Activated naive CD8-positive, alpha-beta T cell treated with anti-CD3 and anti-CD28 coated beads for 36 hours (primary cell): ENCODE data around the gene DTX1. TPM values are rescaled to one million over a fixed set of nuclear protein-coding genes. Genes with fewer than 3 reads are reported as not detected.

ENCODE experiments used
- DNase-seq: peaks from one replicate; pipeline ENCODE4 v3.0.0; 2021
- H3K27ac Mint-ChIP-seq: one replicate; pipeline ENCODE4 v1.8.0; 2022; ENCODE audit warnings: mild to moderate bottlenecking, moderate library complexity, mixed read lengths
- H3K27me3 Mint-ChIP-seq: one replicate; pipeline ENCODE4 v1.8.0; 2022; ENCODE audit warnings: mild to moderate bottlenecking, mixed read lengths
- H3K36me3 Mint-ChIP-seq: one replicate; pipeline ENCODE4 v1.8.0; 2021; ENCODE audit warnings: mild to moderate bottlenecking, mixed read lengths
- H3K4me1 Mint-ChIP-seq: one replicate; pipeline ENCODE4 v1.8.0; 2021; ENCODE audit warnings: mixed read lengths
- H3K4me3 Mint-ChIP-seq: one replicate; pipeline ENCODE4 v1.8.0; 2022; ENCODE audit warnings: mild to moderate bottlenecking, moderate library complexity, mixed read lengths
- H3K9me3 Mint-ChIP-seq: one replicate; pipeline ENCODE4 v1.8.0; 2022; ENCODE audit warnings: mixed read lengths
- total RNA-seq, 2 experiments: library from RNA; stranded (reverse); gene quantifications; one replicate each; pipeline ENCODE4 v1.2.3, GENCODE V29; 2021

The DTX1 gene
- total RNA-seq, 2 experiments from 2014 or later: 1.1 TPM

DNA sequence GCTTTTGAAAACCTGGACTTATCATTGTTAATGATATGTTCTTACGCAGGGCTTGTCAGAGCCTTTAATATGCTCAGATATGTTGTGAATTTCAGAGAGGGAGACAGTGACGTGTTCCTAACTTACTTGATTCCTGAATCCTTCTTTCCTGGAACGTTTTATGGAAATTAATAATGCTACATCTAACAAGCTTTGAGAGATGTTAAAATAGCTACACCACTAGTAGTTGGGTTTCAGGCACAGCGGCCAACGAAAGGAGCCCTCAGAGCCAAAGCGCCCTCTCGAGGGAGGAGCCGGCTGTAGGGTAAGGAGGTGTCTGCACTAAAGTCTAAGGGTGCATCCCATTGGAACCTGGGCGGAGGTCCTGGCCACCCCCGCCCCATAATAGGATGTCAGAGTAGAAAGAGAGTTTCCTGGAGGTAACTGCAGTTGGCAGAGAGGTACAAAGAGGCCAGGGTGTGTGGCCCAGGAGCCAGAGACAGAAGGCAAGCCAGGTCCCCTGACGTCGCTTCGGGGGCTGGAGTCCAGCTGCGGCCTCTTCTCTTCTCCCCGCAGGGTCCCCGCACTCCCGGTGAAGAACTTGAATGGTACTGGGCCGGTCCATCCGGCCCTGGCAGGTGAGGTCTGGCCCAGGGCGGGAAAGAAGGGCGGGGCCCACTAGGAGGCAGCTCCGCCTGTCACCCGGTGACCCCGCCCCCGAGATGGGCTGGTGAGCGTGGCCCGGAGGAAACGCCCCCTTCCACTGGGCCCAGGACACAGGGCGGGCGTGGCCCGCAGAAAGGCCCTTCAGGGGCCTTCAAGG lies 36.3 kb downstream of the DTX1 start:
- H3K27ac Mint-ChIP-seq: no peak overlapping the region
- no peaks in the 10 kb centered on the region for H3K36me3 Mint-ChIP-seq
- peak; percentile 20 for DNase-seq
- peaks cover 36% of the 10 kb centered on the region for H3K4me1 Mint-ChIP-seq
- H3K9me3 Mint-ChIP-seq: no peaks in the 10 kb centered on the region
- H3K4me3 Mint-ChIP-seq: no peak overlapping the region
- no peaks in the 10 kb centered on the region for H3K27me3 Mint-ChIP-seq

DNA sequence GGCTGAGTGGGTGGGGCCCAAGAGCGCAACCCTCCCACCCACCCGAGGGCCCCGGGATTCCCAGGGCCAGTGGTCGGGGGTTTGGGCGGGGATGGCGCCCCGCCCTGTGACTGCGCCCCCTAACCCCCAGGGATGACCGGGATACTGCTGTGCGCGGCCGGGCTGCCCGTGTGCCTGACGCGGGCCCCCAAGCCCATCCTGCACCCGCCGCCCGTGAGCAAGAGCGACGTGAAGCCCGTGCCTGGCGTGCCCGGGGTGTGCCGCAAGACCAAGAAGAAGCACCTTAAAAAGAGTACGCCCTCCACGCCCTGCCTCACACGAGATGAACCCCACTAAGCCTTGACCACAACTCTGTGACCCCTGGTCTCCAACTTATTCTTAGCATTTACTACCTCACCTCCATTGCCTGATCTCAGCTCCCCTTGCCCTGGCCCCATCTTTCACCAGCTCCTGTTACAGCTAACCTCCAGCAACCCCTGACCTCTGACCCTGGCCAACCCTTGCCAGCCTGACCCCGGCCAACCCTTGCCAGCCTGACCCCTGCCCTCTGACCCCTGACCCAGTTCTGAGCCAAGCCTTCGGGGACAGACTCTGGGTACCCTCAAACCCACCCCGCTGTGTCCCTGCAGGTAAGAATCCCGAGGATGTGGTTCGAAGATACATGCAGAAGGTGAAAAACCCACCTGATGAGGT lies 37.0 kb downstream of the DTX1 start:
- DNase-seq: no peak
- H3K4me3 Mint-ChIP-seq: no peak overlapping the region
- peaks cover 35% of the 10 kb centered on the region for H3K4me1 Mint-ChIP-seq
- H3K27me3 Mint-ChIP-seq: no peaks in the 10 kb centered on the region
- H3K9me3 Mint-ChIP-seq: no peaks in the 10 kb centered on the region
- no peaks in the 10 kb centered on the region for H3K36me3 Mint-ChIP-seq
- no peak overlapping the region for H3K27ac Mint-ChIP-seq

DNA sequence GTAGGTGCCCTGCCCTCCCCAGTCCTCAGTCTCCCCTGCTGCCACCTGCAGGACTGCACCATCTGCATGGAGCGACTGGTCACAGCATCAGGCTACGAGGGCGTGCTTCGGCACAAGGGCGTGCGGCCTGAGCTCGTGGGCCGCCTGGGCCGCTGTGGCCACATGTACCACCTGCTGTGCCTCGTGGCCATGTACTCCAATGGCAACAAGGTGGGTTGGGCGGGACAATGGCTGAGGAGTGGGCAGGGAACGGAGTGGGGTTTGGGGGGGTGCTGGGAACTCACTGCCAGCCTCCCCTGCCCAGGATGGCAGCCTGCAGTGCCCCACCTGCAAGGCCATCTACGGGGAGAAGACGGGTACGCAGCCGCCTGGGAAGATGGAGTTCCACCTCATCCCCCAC lies 38.2 kb downstream of the DTX1 start:
- Mint-ChIP-seq H3K27me3 (no peaks in the 10 kb centered on the region), H3K27ac (no peak overlapping the region), H3K36me3 (no peaks in the 10 kb centered on the region), H3K9me3 (no peaks in the 10 kb centered on the region), H3K4me1 (peaks cover 24% of the 10 kb centered on the region), H3K4me3 (no peak overlapping the region)
- no peak for DNase-seq

DNA sequence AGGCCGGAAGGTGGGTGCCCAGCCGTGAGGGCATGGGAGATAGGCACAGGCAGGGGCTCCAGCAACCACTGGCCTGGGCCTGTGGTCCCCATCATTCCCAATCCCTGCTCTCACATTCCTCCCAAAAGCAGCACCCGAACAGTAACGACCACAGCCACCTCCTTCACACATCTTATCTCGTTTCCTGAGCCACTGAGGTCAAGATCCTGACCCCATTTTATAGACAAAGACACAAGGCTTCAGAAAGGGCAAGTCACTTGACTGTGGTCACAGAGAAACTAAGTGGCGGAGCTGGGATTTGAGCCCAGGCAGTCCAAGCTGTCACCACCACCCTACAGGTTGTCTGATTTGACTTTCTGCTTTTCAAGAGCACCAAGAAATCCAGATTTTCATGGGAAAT lies 38.9 kb downstream of the DTX1 start:
- no peak for DNase-seq
- H3K36me3 Mint-ChIP-seq: no peaks in the 10 kb centered on the region
- no peaks in the 10 kb centered on the region for H3K27me3 Mint-ChIP-seq
- H3K4me1 Mint-ChIP-seq: peaks cover 19% of the 10 kb centered on the region
- H3K4me3 Mint-ChIP-seq: no peak overlapping the region
- no peak overlapping the region for H3K27ac Mint-ChIP-seq
- no peaks in the 10 kb centered on the region for H3K9me3 Mint-ChIP-seq

DNA sequence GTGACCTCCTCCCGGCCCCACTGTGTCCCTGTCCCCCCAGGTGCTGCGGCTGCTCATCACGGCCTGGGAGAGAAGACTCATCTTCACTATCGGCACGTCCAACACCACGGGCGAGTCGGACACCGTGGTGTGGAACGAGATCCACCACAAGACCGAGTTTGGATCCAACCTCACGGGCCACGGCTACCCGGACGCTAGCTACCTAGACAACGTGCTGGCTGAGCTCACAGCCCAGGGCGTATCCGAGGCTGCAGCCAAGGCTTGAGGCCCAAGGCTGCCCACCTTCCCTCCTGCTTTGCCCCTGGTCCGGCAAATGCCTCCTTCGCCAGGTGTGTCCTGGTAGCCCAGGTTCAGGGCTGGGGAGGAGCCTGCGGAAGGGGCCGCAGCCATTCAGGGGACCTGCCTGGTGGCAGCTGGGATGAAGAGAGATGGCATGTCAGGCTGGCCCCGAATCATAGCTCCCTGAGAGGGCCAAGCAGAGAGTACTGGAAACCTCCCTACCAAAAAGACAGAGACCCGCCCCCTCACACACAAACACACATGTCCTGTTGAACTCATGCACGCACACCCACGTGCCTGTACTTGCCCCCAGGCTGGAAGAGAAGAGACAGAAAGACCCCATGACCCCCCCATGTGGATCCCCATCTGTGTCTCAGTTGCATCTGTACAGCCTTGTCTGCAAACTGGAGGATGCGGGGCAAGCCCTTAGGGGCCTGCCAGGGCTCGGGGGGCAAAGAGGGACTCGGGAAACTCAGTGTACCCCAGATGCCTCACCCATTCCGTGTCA lies 40.3 kb downstream of the DTX1 start:
- Mint-ChIP-seq H3K36me3 (no peaks in the 10 kb centered on the region), H3K27me3 (no peaks in the 10 kb centered on the region)

DNA sequence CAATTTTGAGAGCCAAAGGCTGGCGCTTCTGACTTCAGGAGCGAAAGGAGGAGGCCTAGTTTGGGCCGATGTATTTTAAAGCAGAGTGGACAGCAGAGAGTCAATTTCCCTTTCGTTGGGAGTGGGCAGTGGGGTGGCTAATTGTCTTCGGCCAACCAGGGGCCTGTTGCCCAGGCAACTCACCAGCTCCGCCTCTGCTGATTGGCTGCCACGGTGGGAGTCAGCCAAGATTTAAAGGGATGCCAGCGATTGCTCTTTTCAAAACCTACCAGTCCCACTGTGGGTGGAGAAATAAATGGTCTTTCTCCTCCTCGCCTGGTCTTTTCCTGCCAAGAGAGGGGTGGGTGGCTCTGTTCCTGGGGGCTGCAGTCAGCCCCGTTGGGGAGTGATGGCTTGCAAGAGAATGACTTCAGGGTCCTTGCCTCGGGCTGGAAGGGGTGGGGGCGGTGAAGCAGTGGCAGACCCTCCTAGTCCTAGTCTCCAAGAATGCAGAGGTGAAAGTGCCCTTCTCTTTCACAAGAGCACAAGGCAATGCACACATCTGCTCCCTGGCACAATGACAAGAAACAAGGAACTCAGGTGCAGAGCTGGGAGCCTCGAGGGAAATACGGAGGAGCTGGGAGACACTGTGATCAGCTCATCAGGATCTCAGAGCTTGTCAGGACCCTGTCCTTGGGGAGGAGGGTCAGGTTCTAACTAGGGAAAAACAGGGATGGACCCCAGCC lies 41.3 kb downstream of the DTX1 start:
- no peaks in the 10 kb centered on the region for H3K36me3 Mint-ChIP-seq
- no peaks in the 10 kb centered on the region for H3K27me3 Mint-ChIP-seq
- DNase-seq: no peak
- no peak overlapping the region for H3K4me3 Mint-ChIP-seq
- H3K27ac Mint-ChIP-seq: no peak overlapping the region
- H3K4me1 Mint-ChIP-seq: peaks cover 4% of the 10 kb centered on the region
- H3K9me3 Mint-ChIP-seq: no peaks in the 10 kb centered on the region

More for the DNA sequence above, 40.3 kb downstream of the DTX1 start:
- H3K4me3 Mint-ChIP-seq: no peak overlapping the region
- no peak overlapping the region for H3K27ac Mint-ChIP-seq
- peaks cover 8% of the 10 kb centered on the region for H3K4me1 Mint-ChIP-seq
- DNase-seq: no peak
- no peaks in the 10 kb centered on the region for H3K9me3 Mint-ChIP-seq

DNA sequence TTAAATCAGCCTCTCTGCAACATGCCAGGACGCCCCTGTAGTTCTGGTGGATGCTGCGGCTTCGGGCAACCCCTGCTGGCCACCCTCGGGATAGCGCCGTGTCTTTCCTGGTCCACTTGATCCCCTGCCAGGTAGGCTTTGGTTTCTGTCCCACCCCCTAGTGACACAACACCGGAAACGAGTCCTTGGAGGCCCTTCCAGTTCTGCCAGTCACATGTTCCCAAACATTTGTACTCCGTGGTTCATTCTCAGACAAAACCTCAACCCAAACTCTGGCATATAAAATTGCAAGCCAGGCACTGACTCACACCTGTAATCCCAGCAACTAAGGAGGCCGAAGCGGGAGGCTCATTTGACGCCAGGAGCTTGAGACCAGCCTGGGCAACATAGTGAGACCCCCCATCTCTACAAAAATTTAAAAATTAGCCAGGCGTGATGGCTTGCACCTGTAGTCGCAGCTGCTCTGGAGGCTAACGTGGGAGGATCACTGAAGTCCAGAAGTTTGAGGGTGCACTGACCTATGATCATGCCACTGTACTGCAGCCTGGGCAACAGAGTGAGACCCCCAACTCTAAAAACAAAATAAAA lies 42.0 kb downstream of the DTX1 start:
- no peak overlapping the region for H3K4me3 Mint-ChIP-seq
- H3K27me3 Mint-ChIP-seq: no peaks in the 10 kb centered on the region
- no peak overlapping the region for H3K27ac Mint-ChIP-seq

DNA sequence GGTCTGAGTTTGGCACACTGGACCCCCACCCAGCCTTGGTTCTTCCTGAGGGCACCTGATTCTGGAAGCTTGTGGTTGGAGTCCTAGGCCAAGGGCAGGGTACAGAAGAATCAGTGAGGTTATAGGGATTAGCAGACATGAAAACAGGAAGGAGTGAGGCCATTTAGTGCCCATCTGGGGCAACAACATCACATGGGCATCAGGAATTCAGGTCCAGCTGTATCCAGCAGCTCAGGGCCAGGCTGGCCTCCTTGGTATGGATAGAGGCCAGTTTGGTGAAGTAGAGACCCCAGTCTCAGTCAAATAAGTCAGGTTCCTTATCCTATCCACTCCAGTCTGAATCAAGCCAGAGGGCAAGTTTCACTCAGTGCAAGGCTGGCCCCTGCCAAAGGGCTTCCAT lies 42.8 kb downstream of the DTX1 start:
- Mint-ChIP-seq H3K4me1 (peaks cover 8% of the 10 kb centered on the region), H3K27ac (no peak overlapping the region), H3K4me3 (no peak overlapping the region), H3K9me3 (no peaks in the 10 kb centered on the region), H3K36me3 (no peaks in the 10 kb centered on the region), H3K27me3 (no peaks in the 10 kb centered on the region)
- no peak for DNase-seq

More for the DNA sequence above, 42.0 kb downstream of the DTX1 start:
- Mint-ChIP-seq H3K9me3 (no peaks in the 10 kb centered on the region), H3K36me3 (no peaks in the 10 kb centered on the region), H3K4me1 (peaks cover 5% of the 10 kb centered on the region)
- DNase-seq: peak; percentile 74

DNA sequence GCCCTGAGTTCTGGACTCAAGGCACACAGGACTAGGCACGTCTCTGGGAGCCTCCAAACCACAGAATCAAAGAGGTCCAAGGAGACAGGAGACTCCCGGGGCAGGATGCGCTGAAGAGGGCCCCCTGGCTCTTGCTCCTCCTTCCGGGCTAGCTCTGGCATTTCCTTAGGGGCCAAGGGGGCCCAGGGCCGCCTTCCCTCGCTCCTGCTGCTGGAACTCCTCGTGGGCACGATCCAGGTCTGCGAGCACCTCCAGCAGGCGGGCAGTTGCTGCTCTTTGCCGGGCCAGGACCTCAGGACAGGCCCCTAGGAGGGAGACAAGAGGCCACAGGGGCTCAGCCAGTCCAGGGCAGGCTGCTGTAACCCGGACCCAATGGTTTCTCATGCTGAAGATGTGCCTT lies 43.2 kb downstream of the DTX1 start:
- Mint-ChIP-seq H3K27me3 (no peaks in the 10 kb centered on the region), H3K4me3 (no peak overlapping the region), H3K27ac (no peak overlapping the region), H3K4me1 (peaks cover 8% of the 10 kb centered on the region), H3K9me3 (no peaks in the 10 kb centered on the region), H3K36me3 (no peaks in the 10 kb centered on the region)
- DNase-seq: no peak

DNA sequence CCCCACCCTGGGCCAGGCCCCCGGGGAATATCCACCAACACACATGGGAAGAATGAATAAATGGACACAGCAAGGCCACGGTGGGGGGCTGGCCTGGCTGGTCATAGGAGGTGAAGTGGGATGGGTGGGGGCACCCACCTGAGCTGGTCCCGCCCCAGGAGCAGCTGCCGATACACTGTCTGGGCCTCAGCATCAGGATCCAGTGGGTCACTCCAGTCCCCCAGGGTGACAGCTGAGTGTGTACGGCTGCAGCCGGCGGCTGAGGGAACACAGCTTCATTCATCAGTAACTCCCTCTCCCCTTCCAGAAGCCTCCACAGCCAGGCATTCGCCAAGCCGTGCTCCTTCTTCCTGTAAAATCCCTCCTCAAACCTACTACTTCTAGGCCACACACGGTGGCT lies 45.2 kb downstream of the DTX1 start:
- H3K27me3 Mint-ChIP-seq: no peaks in the 10 kb centered on the region
- no peak overlapping the region for H3K27ac Mint-ChIP-seq
- H3K4me1 Mint-ChIP-seq: peaks cover 8% of the 10 kb centered on the region
- H3K9me3 Mint-ChIP-seq: no peaks in the 10 kb centered on the region
- no peaks in the 10 kb centered on the region for H3K36me3 Mint-ChIP-seq
- DNase-seq: no peak
- no peak overlapping the region for H3K4me3 Mint-ChIP-seq

DNA sequence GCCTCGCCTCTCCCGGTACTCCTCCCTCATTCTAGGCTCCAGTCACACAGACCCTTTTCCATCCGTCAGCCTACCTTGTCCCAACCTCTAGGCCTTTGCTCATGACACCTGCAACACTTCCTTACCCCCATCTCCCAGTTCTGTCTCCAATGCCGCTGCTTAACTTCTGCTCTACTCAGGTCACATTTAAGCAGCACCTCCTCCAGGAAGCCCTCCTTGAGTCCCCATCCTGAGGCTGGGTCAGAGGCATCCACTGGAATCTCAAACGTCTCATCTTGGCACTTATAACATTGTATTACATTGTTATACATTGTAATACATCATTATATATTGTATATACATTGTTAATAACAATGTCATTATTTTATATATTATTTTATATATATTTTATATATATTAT lies 46.3 kb downstream of the DTX1 start:
- no peaks in the 10 kb centered on the region for H3K36me3 Mint-ChIP-seq
- H3K9me3 Mint-ChIP-seq: no peaks in the 10 kb centered on the region
- H3K27ac Mint-ChIP-seq: no peak overlapping the region
- DNase-seq: no peak
- H3K4me1 Mint-ChIP-seq: peaks cover 8% of the 10 kb centered on the region
- no peaks in the 10 kb centered on the region for H3K27me3 Mint-ChIP-seq
- H3K4me3 Mint-ChIP-seq: no peak overlapping the region

DNA sequence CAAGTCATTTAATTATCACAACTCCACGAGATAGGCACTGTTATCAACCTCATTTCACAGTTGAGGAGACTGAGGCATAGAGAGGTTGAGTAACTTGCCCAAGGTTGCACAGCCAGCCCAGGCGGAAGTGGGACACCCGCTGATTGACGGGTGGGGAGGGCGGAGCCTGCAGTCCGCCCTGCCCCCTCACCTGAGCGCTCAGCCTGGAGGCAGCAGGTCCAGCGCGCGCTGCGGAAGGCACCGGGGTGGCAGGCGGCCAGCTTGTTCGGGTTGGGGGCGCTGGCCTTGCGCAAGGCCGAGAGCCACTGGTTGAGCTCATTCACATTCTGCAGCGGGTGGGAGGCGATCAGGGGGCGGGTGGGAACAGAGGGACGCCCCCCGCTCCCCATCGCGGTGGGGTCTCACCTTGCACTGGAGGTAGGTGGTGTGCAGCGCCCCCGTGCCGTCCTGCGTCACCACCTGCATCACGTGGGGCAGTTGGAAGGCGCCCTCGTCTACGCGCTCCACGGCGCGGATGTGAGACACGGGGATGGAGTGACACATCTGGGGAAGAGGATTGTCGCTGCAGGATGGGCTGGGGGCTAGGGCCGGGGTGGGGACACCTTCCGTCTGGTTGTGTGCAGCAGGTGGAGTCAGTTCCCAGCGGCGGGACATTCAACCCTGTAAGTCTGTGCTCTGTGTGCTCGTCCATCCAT lies 47.4 kb downstream of the DTX1 start:
- Mint-ChIP-seq H3K4me1 (peaks cover 3% of the 10 kb centered on the region), H3K27ac (no peak overlapping the region), H3K27me3 (no peaks in the 10 kb centered on the region), H3K36me3 (no peaks in the 10 kb centered on the region), H3K4me3 (peak overlapping the region; percentile 62), H3K9me3 (no peaks in the 10 kb centered on the region)
- DNase-seq: peak; percentile 72

DNA sequence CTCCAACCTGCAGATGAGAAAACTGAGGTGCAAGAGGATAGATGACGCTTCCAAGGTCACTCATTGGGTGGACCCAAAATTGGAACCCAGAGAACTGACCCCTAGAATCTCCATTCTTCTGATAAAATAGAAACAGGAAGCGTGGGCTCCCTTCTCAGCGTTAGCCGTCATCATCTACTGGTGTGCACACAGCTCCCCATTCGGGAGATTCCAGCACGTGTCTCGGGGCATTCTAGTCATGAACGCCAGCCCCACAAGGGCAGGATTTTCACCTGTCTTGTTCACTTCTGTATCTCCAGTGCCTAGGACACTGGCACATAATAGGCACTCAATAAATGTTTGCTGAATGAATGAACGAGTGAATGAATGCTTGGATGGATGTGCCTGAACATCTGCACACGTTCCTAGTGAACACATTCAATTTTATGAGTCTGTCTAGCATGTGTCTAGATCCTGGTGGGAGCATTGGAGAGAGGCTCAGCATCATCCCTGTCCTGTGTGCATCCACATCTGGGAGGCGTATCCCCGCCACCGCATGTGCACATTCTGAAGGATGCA lies 48.5 kb downstream of the DTX1 start:
- H3K9me3 Mint-ChIP-seq: no peaks in the 10 kb centered on the region
- H3K4me1 Mint-ChIP-seq: peaks cover 9% of the 10 kb centered on the region
- H3K27ac Mint-ChIP-seq: no peak overlapping the region
- no peaks in the 10 kb centered on the region for H3K36me3 Mint-ChIP-seq
- H3K27me3 Mint-ChIP-seq: no peaks in the 10 kb centered on the region
- no peak for DNase-seq
- H3K4me3 Mint-ChIP-seq: no peak overlapping the region
